GM19324 (cell line): ENCODE measurements around the gene TMBIM4.

Source experiments
- ATAC-seq: cut with Tn5 transposase; IDR thresholded peaks from one replicate; pipeline ENCODE4 v1.9.1; 2021; ENCODE audit warnings: mild to moderate bottlenecking, moderate library complexity; ENCODE audit not compliant: unreplicated experiment, low FRiP score

The TMBIM4 gene

GRCh38 chr12:66143868-66144267 lies 25.9 kb downstream of the TMBIM4 start:
- ATAC-seq = no peak

- no peak for ATAC-seq
These were observed 27.0 kb downstream of the TMBIM4 start for GRCh38 chr12:66142826-66143225.

GRCh38 chr12:66141299-66141698 lies 28.5 kb downstream of the TMBIM4 start:
- ATAC-seq = no peak

- ATAC-seq = no peak
These were observed 29.1 kb downstream of the TMBIM4 start for GRCh38 chr12:66140731-66141130.

- ATAC-seq = no peak
These were observed 30.5 kb downstream of the TMBIM4 start for GRCh38 chr12:66139328-66139727.

GRCh38 chr12:66137937-66138336 lies 31.9 kb downstream of the TMBIM4 start:
- ATAC-seq = no peak

GRCh38 chr12:66132408-66132807 lies 37.4 kb downstream of the TMBIM4 start:
- no peak for ATAC-seq

GRCh38 chr12:66131067-66131688 lies 38.6 kb downstream of the TMBIM4 start:
- peak; percentile 12 for ATAC-seq

GRCh38 chr12:66130267-66131066 lies 39.3 kb downstream of the TMBIM4 start, which contains the start of gene LLPH:
Gene LLPH, minus strand, starts transcription at chr12:66130750. Its CDS starts 1,644 bp downstream, at chr12:66129106.
- ATAC-seq = peak; percentile 100

- ATAC-seq = no peak
These were observed 39.9 kb downstream of the TMBIM4 start for GRCh38 chr12:66129934-66130266.

- no peak for ATAC-seq
These were observed 42.1 kb downstream of the TMBIM4 start for GRCh38 chr12:66127650-66128049.

- no peak for ATAC-seq
These were observed 49.3 kb downstream of the TMBIM4 start for GRCh38 chr12:66120477-66120876.

- no peak for ATAC-seq
These were observed 49.9 kb downstream of the TMBIM4 start for GRCh38 chr12:66119870-66120241.

- no peak for ATAC-seq
These were observed 50.4 kb downstream of the TMBIM4 start for GRCh38 chr12:66119229-66119869.

- ATAC-seq = no peak
These were observed 51.4 kb downstream of the TMBIM4 start for GRCh38 chr12:66118240-66118891.

GRCh38 chr12:66117242-66117641 lies 52.6 kb downstream of the TMBIM4 start:
- ATAC-seq = no peak

- no peak for ATAC-seq
These were observed 54.7 kb downstream of the TMBIM4 start for GRCh38 chr12:66115071-66115600.

- no peak for ATAC-seq
These were observed 56.3 kb downstream of the TMBIM4 start for GRCh38 chr12:66113471-66113870.

- no peak for ATAC-seq
These were observed 58.2 kb downstream of the TMBIM4 start for GRCh38 chr12:66111605-66112004.

GRCh38 chr12:66109056-66109455 lies 60.7 kb downstream of the TMBIM4 start:
- no peak for ATAC-seq

GRCh38 chr12:66108386-66108785 lies 61.4 kb downstream of the TMBIM4 start:
- no peak for ATAC-seq
